ENCODE measurements around the gene NKD2.

DNA sequence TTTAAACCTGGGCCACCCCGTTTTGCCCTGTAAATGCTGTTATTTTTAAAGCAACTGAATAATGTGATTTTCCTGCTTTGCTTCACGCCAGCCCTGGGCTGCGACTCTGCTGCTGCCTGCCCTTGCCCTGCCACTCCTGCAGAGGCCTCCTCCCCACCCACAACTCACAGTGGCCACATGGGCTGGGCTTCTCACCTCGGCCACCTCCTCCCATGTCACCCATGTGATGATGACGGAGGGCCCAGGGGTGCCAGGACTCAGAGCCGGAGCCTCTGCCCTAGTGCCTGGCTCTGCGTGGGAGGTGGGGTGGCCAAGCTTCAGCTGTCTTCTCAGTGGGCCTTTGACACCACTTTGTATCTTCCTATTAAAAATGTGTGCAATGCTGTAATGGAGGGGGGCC, 48.1 kb upstream of the NKD2 start:
- TF ChIP-seq EZH2 (IDR thresholded peaks at IDR 0.05; ENCODE audit: insufficient read depth, poor library complexity, severe bottlenecking): no peak
- TF ChIP-seq EZH2phosphoT487 (IDR thresholded peaks at IDR 0.05; ENCODE audit: insufficient read depth, low read depth): no peak
